GM12875 (cell line): Measurements from ENCODE around the gene PLEKHG7.

Experiments used
- H3K4me3 ChIP-seq: one replicate; pipeline ENCODE4 v1.5.1; 2011; ENCODE audit warnings: low read depth, low read length, control low read depth
- TF ChIP-seq, protein P1 (sequence below): IDR thresholded peaks from 2 replicates; pipeline ENCODE4 v1.5.1; 2011; ENCODE audit warnings: low read depth, mild to moderate bottlenecking, control low read depth, inconsistent platforms, low read length, moderate library complexity, borderline replicate concordance; ENCODE audit not compliant: insufficient read depth

The PLEKHG7 gene

DNA sequence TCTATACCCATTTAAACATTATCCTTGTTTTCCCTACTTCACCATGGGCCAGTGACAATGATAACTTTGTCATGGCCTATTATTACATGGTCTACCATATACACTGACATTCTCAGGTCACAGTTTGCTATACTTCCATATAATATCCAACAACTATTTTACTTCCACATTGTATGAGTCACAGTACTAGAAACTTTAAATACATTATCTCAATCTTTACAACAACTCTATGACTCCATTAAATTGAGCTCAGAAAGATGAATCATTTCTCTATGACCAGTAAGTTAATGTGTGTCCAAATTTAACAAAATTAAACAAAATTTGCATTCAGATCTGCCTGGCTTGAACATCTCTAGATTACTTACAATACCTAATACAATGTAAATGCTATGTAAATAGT lies 93.9 kb downstream of the PLEKHG7 start:
- TF ChIP-seq, protein P1, sequence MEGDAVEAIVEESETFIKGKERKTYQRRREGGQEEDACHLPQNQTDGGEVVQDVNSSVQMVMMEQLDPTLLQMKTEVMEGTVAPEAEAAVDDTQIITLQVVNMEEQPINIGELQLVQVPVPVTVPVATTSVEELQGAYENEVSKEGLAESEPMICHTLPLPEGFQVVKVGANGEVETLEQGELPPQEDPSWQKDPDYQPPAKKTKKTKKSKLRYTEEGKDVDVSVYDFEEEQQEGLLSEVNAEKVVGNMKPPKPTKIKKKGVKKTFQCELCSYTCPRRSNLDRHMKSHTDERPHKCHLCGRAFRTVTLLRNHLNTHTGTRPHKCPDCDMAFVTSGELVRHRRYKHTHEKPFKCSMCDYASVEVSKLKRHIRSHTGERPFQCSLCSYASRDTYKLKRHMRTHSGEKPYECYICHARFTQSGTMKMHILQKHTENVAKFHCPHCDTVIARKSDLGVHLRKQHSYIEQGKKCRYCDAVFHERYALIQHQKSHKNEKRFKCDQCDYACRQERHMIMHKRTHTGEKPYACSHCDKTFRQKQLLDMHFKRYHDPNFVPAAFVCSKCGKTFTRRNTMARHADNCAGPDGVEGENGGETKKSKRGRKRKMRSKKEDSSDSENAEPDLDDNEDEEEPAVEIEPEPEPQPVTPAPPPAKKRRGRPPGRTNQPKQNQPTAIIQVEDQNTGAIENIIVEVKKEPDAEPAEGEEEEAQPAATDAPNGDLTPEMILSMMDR: no peak

DNA sequence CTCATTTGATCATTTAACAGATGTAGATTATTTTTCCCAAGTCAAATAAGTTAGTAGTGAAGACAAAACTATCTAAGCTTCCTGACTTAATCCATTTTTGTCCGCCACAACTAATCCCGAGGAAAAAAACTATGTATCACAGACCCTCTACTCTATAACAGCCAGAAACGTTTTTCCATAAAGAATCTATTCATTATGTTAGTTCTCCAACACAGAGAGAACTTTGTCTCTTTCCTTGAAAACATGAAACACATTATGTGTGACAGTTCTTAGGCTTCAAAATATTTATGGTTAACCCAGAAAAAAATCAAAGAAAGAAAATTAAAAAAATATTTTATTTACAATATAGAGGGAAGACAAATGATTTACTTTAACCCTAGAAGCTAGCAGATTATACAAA lies 100.1 kb downstream of the PLEKHG7 start:
- no peak overlapping the region for H3K4me3 ChIP-seq
- TF ChIP-seq, protein P1: no peak

More for the DNA sequence above, 93.9 kb downstream of the PLEKHG7 start:
- no peak overlapping the region for H3K4me3 ChIP-seq

DNA sequence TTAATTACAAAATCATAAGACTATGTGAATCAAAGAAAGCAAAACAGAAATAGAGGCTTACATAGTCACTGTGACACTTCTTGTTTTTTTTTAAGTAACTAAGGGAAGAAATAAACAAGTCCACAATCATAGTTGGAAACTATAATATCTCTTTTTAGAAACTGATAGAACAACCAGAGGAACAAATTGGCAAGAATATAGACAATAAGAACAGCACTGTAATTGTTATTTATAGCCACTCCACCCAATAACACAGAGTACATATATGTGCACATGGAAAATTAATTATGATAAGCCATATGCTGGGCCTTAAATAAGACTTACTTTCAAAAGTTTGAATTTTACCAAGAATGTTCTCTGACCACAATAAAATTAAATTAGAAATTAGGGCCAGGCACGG lies 101.1 kb downstream of the PLEKHG7 start:
- H3K4me3 ChIP-seq: no peak overlapping the region
- TF ChIP-seq, protein P1: no peak

DNA sequence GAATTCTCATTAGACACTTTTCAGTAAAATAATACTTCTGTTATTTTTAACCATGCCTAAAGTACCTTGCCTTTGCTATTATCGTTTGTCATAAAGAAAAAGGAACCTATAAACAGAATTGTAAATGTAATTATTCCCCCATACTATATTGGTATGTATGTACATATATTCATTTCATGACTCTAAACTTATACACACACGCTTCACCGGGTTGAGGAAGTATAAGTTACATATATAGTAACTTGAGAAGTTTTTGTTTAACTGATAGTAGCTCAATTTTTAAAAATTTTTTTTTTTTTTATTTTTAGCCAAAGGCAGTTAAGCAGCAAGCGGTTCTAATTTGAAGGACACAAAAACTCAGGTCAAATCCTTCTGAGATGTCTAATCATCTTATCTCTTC lies 107.6 kb downstream of the PLEKHG7 start:
- TF ChIP-seq, protein P1: no peak
- no peak overlapping the region for H3K4me3 ChIP-seq

DNA sequence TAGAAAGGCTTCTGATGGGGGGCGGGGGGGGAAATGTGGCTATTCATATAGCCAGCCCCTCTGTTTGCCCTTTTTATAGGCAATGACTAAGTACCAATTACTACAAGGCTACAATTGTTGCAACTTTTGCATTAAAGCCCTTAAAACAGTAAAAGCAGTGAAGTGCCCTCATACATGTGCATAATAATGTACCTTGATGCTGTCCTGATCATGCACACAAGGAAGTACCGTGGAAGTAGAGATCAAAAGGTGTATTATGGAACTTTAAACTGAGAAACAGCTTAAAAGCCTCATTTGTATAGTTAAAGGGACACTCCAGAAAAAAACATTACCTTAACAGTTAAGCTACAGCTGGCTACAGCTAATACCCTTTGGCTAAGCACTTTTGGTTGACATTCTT lies 111.8 kb downstream of the PLEKHG7 start:
- H3K4me3 ChIP-seq: no peak overlapping the region
- TF ChIP-seq, protein P1: no peak

- TF ChIP-seq, protein P1: no peak
- H3K4me3 ChIP-seq: no peak overlapping the region
These were observed 118.4 kb downstream of the PLEKHG7 start for GRCh38 chr12:92821142-92821541.
